Panc1 (cell line): ENCODE results near the gene STK25.

Experiments used
- POLR2AphosphoS5 ChIP-seq: IDR thresholded peaks from 2 replicates; pipeline ENCODE4 v1.6.1; 2012; ENCODE audit warnings: mild to moderate bottlenecking, low read depth, low read length, moderate library complexity
- SIN3A ChIP-seq: IDR thresholded peaks from 2 replicates; pipeline ENCODE4 v1.6.1; 2012; ENCODE audit warnings: low read depth, mild to moderate bottlenecking, low read length, moderate library complexity, borderline replicate concordance; ENCODE audit not compliant: insufficient read depth
- TF ChIP-seq, protein P1 (sequence below): fragments of 450-650 bp; IDR thresholded peaks from 2 replicates; pipeline ENCODE4 v1.5.1; 2017; ENCODE audit warnings: mild to moderate bottlenecking
- TF ChIP-seq, protein P2 (sequence below), 2 experiments: IDR thresholded peaks; 2 replicates each; pipeline ENCODE4 v1.6.1; 2011 to 2012; ENCODE audit warnings: low read depth in 2 of 2, control low read depth in 1 of 2, low read length in 1 of 2, mild to moderate bottlenecking in 1 of 2, moderate library complexity in 1 of 2; ENCODE audit not compliant: insufficient read depth in 1 of 2

DNA sequence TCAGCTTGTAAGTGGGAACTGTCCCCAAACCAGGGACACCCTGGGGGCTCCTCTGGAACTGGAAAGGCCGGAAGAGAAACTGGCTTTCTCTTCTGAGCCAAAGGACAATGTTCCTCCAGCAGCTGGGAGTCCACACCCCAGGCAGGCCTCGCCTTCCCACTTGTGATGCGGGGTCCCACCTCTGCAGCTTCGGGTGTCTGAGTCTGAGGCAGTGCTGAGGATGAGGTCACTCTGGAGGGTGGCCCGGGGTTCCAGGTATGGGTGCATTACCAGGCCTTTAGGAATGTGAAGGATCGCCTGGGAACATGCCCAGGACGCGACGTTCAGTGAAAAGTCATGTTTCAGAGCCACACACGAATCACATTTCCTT is 32.0 kb upstream of the STK25 start:
- TF ChIP-seq, protein P1, sequence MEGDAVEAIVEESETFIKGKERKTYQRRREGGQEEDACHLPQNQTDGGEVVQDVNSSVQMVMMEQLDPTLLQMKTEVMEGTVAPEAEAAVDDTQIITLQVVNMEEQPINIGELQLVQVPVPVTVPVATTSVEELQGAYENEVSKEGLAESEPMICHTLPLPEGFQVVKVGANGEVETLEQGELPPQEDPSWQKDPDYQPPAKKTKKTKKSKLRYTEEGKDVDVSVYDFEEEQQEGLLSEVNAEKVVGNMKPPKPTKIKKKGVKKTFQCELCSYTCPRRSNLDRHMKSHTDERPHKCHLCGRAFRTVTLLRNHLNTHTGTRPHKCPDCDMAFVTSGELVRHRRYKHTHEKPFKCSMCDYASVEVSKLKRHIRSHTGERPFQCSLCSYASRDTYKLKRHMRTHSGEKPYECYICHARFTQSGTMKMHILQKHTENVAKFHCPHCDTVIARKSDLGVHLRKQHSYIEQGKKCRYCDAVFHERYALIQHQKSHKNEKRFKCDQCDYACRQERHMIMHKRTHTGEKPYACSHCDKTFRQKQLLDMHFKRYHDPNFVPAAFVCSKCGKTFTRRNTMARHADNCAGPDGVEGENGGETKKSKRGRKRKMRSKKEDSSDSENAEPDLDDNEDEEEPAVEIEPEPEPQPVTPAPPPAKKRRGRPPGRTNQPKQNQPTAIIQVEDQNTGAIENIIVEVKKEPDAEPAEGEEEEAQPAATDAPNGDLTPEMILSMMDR, result no peak
- TF ChIP-seq POLR2AphosphoS5 (no peak), SIN3A (no peak)
- TF ChIP-seq, protein P2, sequence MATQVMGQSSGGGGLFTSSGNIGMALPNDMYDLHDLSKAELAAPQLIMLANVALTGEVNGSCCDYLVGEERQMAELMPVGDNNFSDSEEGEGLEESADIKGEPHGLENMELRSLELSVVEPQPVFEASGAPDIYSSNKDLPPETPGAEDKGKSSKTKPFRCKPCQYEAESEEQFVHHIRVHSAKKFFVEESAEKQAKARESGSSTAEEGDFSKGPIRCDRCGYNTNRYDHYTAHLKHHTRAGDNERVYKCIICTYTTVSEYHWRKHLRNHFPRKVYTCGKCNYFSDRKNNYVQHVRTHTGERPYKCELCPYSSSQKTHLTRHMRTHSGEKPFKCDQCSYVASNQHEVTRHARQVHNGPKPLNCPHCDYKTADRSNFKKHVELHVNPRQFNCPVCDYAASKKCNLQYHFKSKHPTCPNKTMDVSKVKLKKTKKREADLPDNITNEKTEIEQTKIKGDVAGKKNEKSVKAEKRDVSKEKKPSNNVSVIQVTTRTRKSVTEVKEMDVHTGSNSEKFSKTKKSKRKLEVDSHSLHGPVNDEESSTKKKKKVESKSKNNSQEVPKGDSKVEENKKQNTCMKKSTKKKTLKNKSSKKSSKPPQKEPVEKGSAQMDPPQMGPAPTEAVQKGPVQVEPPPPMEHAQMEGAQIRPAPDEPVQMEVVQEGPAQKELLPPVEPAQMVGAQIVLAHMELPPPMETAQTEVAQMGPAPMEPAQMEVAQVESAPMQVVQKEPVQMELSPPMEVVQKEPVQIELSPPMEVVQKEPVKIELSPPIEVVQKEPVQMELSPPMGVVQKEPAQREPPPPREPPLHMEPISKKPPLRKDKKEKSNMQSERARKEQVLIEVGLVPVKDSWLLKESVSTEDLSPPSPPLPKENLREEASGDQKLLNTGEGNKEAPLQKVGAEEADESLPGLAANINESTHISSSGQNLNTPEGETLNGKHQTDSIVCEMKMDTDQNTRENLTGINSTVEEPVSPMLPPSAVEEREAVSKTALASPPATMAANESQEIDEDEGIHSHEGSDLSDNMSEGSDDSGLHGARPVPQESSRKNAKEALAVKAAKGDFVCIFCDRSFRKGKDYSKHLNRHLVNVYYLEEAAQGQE (IDR thresholded peaks at IDR 0.05; ENCODE audit: insufficient read depth in 1 of 2, low read depth in 2 of 2, low read length in 1 of 2), result no peak
